GM18909 (cell line): Measurements from ENCODE around the gene UBQLN1.
"Not testable (repeated sequence)": the region's sequence is repeated elsewhere in the genome, so short reads cannot be mapped to it uniquely, and the experiment has no call there.

Source experiments
- ATAC-seq: cut with Tn5 transposase; IDR thresholded peaks from one replicate; pipeline ENCODE4 v1.9.1; 2021; ENCODE audit warnings: mild to moderate bottlenecking; ENCODE audit not compliant: unreplicated experiment, poor library complexity

UBQLN1 gene

DNA sequence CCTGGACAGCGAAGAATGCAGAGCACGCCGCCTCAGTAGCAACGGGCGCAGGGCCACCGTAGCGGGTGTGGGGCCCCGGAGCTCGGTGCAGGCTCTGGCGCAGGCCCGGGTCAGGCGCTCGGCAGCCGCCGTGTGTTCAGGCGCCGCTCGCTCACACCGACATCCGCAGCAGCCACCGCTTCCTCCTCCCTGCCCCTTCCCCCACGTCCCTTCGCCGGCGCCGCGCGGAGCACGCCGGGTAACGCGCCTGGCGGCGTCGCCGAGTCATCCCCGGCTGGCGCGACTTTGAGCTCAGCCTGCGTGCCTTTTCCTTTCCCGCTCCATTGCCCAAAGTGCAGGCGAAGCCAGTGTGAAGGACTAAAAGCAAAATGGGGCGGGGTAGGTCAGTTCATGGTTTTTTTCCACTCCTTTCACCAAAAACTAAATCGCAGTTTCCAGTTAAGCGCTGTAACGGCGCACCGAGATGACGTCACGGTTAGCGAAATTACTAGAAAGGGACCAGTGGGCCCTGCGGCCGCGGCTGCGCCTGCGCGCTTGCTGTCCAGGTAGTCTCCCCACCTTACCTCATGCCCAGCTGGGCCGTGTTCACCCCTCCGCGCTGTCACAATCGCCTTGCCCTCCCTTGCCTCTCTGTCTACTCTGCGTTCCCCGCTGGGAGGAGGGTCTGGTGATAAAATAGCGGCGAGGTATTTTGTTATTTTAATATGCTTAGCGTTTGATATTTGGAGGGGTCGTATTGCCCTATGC is at the start of gene UBQLN1:
UBQLN1 (minus strand) TSS at position 191 of the 747 bp plus-strand sequence. CDS start 279 bp downstream, outside the sequence.
- peak; percentile 82 for ATAC-seq

DNA sequence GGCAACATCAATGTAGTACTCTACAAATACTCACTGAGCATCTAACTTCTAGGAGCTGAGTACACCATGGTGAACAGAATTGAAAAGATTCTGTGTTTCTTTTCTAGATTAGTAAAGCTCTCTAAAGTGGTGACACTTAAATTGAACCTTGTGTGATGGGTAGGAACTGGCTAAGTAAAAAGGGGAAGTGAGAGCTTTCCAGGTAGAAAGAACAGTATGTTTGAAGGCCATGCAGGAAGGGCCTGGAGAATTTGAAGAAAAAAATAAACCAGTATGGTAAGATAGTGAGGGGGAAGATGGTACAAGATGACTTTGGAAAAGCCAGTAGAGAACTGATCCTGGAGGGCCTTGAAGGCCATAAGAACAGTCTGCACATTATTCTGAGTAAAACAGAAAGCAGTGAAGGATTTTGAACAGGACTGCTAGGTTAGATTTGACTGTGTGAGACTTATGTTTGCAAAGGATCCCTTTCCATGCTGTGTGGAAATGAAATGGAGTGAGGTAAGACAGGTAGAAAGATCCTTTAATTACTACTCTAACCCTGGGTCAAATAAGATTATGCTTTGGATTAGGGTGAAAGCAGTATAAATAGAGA is 46.7 kb upstream of the UBQLN1 start:
- ATAC-seq: peak; percentile 88

DNA sequence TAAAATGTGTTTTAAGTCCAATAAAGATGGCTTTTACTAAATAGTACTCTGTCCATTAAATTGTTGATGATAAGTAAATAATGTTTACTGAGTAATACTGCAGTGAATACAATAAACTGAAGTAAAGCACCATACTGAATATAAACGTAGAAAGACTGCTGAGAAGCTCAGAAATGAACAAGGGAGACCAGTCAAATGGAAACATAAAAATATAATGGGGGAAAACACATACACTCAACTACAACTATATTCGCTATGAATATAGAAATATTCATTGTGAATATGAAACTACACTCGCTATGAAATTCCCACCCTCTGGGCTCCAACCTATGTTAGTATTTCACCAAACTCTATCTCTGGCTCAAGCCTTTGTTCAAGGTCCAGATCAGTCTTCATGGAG is 41.9 kb upstream of the UBQLN1 start:
- no peak for ATAC-seq

GRCh38 chr9:83744206-83744605 is 36.4 kb upstream of the UBQLN1 start:
- no peak for ATAC-seq

GRCh38 chr9:83733739-83734138 is 26.0 kb upstream of the UBQLN1 start:
- no peak for ATAC-seq

- ATAC-seq: not testable (repeated sequence)
Measured at GRCh38 chr9:83728591-83729368, 21.0 kb upstream of the UBQLN1 start.

- no peak for ATAC-seq
Measured at GRCh38 chr9:83724436-83724835, 16.7 kb upstream of the UBQLN1 start.

GRCh38 chr9:83722726-83723495 is 15.2 kb upstream of the UBQLN1 start:
- no peak for ATAC-seq

DNA sequence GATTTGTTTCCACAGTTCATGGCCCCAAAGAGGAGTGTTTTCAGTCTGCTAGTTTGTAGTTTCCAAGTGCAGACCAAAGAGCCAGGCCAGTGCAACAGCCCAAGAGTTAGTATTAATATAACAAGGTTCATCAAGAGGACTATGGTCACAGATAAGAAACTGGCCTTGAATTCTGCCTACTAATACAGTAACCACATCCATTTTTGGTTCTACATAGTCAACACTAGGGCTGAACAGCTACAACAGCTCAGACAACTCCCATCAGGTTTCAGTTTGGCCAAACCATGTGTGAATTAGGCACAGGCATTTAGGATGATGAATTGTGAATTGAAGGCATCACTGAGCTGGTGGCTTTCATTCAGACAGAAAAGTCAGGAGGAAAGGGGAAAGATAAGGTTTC is 13.8 kb upstream of the UBQLN1 start:
- ATAC-seq: no peak

DNA sequence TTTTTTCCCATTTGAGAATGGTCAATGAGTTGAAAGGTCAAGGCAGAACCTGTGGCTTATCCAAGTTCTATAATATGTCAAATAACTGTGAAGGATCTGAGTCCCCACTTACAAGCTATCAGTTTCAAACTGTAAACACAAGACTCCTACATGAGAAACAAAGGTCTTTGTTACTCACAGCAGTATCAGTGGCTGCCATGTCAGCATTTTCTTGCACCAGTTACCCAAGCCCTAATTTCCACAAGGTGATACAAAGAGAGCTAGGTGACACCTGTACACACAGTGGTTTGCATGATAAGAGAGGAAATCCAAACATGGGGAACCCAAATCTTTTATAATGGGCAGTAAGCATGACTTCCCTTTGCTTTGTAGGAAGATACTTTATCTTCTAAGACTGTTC is 8.0 kb upstream of the UBQLN1 start:
- ATAC-seq: no peak

- ATAC-seq: no peak
Measured at GRCh38 chr9:83715221-83715620, 7.5 kb upstream of the UBQLN1 start.

DNA sequence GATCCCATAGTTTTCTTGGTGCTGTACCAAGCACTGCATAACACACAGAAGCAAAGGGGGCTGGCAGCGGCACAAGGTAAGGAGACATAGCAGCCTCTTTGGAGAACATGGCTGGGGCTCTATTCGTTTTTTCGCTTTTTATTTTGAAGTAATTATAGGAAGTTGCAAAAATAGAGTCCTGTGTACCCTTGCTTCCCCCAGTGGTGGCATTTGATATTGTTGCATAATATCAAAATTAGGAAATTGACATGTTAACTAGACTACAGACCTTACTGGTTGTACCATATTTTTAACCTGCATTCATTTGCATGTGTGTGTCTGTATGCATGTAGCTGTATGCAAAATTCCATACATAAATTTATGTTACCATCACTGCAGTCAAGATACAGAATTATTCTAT is 6.6 kb upstream of the UBQLN1 start:
- ATAC-seq: no peak

- peak; percentile 67 for ATAC-seq
Measured at GRCh38 chr9:83708515-83709158, 879 bp upstream of the UBQLN1 start.

GRCh38 chr9:83707518-83707767 is 315 bp downstream of the UBQLN1 start:
- peak; percentile 51 for ATAC-seq

- ATAC-seq: peak; percentile 14
Measured at GRCh38 chr9:83706676-83707517, 861 bp downstream of the UBQLN1 start.

GRCh38 chr9:83705219-83705651 is 2.5 kb downstream of the UBQLN1 start:
- not testable (repeated sequence) for ATAC-seq

- ATAC-seq: no peak
Measured at GRCh38 chr9:83701769-83702168, 6.0 kb downstream of the UBQLN1 start.

DNA sequence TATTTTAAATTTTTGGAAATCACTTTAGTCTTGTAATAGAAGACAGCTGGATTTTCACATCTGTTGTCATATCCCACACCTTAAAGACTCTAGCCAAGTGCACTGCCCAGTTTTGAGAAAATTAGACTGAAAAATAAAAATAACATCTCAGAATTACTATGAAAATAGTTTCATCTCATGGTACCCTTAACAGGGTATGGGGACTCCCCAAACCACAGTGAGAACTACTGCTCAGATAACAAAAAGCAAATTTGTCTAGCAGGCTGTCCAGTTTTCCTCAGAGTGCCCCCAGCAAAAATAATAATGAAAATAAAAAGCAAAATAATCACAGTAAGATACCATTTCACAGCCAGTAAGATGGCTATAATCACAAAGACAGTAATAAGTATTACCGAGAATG is 6.5 kb downstream of the UBQLN1 start:
- peak; percentile 28 for ATAC-seq

- ATAC-seq: peak; percentile 47
Measured at GRCh38 chr9:83699615-83700014, 8.1 kb downstream of the UBQLN1 start.
